Heart left ventricle (tissue), 16 donors: ENCODE measurements around the gene POU1F1. TPM values are rescaled to one million over a fixed set of nuclear protein-coding genes. Genes with fewer than 3 reads are reported as not detected.

ENCODE experiments used
- ATAC-seq, 4 donors: fragments of 200-7000 bp; cut with Tn5 transposase; one replicate each; pipeline ENCODE4 v1.9.1; 2020 to 2022; ENCODE audit warnings: moderate library complexity in 4 of 4, mild to moderate bottlenecking in 3 of 4, moderate number of reproducible peaks in 1 of 4
- DNase-seq, 5 donors: peaks; one replicate each; pipeline ENCODE4 v3.0.0-alpha.2; 2020
- H3K27ac ChIP-seq, 12 donors: fragments of 200-600 bp; sonication (generic) in 4 of 12; one replicate each; pipeline versions ENCODE4 v1.5.0 to v1.8.0; 2016 to 2022; ENCODE audit warnings: mild to moderate bottlenecking in 2 of 12
- H3K27me3 ChIP-seq, 9 donors: fragments of 200-600 bp; sonication (generic) in 2 of 9; one replicate each; pipeline versions ENCODE4 v1.5.1 to v1.8.0; 2016 to 2022; ENCODE audit warnings: mild to moderate bottlenecking in 3 of 9
- H3K36me3 ChIP-seq, 9 donors: fragments of 200-600 bp; sonication (generic) in 2 of 9; one replicate each; pipeline versions ENCODE4 v1.5.0 to v1.8.0; 2018 to 2022; ENCODE audit warnings: mild to moderate bottlenecking in 2 of 9
- H3K4me1 ChIP-seq, 12 donors: fragments of 200-600 bp; sonication (generic) in 4 of 12; one replicate each; pipeline versions ENCODE4 v1.5.0 to v1.8.0; 2016 to 2022; ENCODE audit warnings: mild to moderate bottlenecking in 3 of 12
- H3K4me3 ChIP-seq, 12 donors: fragments of 200-600 bp; sonication (generic) in 4 of 12; one replicate each; pipeline versions ENCODE4 v1.5.0 to v1.8.0; 2017 to 2022; ENCODE audit warnings: mild to moderate bottlenecking in 9 of 12, moderate library complexity in 4 of 12
- H3K9me3 ChIP-seq, 12 donors: fragments of 200-600 bp; sonication (generic) in 4 of 12; one replicate each; pipeline versions ENCODE4 v1.5.0 to v1.8.0; 2016 to 2022; ENCODE audit warnings: mild to moderate bottlenecking in 1 of 12
- CTCF ChIP-seq, 12 donors: fragments of 200-600 bp; sonication (generic) in 4 of 12; IDR thresholded peaks; one replicate each; pipeline versions ENCODE4 v1.5.0 to v1.8.0; 2018 to 2022; ENCODE audit warnings: antibody characterized with exemption in 12 of 12, mild to moderate bottlenecking in 5 of 12
- POLR2A ChIP-seq, 2 donors: fragments of 450-650 bp; IDR thresholded peaks; one replicate each; pipeline ENCODE4 v1.6.1; 2017; ENCODE audit warnings: antibody characterized with exemption in 2 of 2, mild to moderate bottlenecking in 2 of 2, moderate library complexity in 2 of 2
- WGBS, 4 donors: extraction: QIAGEN DNeasy Blood & Tissue Kit in 2 of 4; methylation state at CpG; one replicate each; pipeline versions ENCODE4 v1.1.5 to v1.1.7; 2013 to 2018; 5-methylcytosine and 5-hydroxymethylcytosine counted together
- intact Hi-C, 10 donors: fragments of 100-400 bp; cut with DNase I; formaldehyde crosslinking; loops; one replicate each; pipeline versions ENCODE4 v1.11.1 to v1.14.2; 2022
- polyA plus RNA-seq, 2 donors: library from polyadenylated mRNA; stranded (reverse); fragments of 200-250 nt; gene quantifications; one replicate each; pipeline ENCODE4 v1.2.3, GENCODE V29; 2013
- total RNA-seq, 9 donors: library from RNA; depleted of rRNA in 2 of 9; stranded (reverse); fragments of >200 nt in 2 of 9; fragmentation: NEBNext Ultra II Directional in 3 of 9; extraction: Animal tissue kit (Norgen Biotek cat#: 25700) in 3 of 9; gene quantifications; one replicate each; pipeline versions ENCODE4 v1.1.0 to v1.2.4, GENCODE V29; 2016 to 2023
- donor health status: ischemic (EF 13 %, LVEDD 7.1; RV severe dilation, severe dysfunction).
- donor health status: healthy with polysubstance abuse.
- donor health status: DM: no; HTN: yes; CAD: no.
- donor health status: DM: no; HTN: no; CAD: no.
- donor health status: ischemic (EF 25% LVEDD 6.9; RV normal size, moderate dysfunction).
- donor health status: ischemic (EF 25% LVEDD 5.7; RV mildly dilated, moderate dysfunction).
- donor health status: healthy.
- donor health status: DM: yes; HTN: yes; CAD: no.
- donor health status: ischemic (EF 35%, LVEDD 5.7; RV mildly dilated, moderate dysfunction).
- donor health status: nonischemic (EF 11% LVEDD 7.7; RV severe dilation, severe dysfunction).
- donor health status: DM: yes; HTN: yes; CAD: no.
- donor health status: PGD.
- donor health status: ischemic (EF 29% LVEDD 5.4; RV normal size, mild dysfunction).
- donor health status: nonischemic (EF 23%, LVEDD 6.1; RV moderate dilation, normal function).

Gene POU1F1
- total and polyA plus RNA-seq, 11 donors = not detected

GRCh38 chr3:87317779-87318178 lies 41.4 kb upstream of the POU1F1 start:
- TF ChIP-seq POLR2A (IDR thresholded peaks at IDR 0.05) (no peak), CTCF (IDR thresholded peaks at IDR 0.05) (no peak)
- ATAC-seq = no peak
- H3K27ac ChIP-seq = no peak overlapping the region
- 59 to 84% (median 78%) methylated on average over 4 of the region's 4 CpGs for WGBS, 4 donors
- intact Hi-C loops = no loop called here
- no peak for DNase-seq
- H3K9me3 ChIP-seq = no peaks in the 10 kb centered on the region
- H3K4me1 ChIP-seq = no peaks in the 10 kb centered on the region
- H3K36me3 ChIP-seq = no peaks in the 10 kb centered on the region
- no peak overlapping the region for H3K4me3 ChIP-seq
- no peaks in the 10 kb centered on the region for H3K27me3 ChIP-seq

GRCh38 chr3:87313641-87314040 lies 37.3 kb upstream of the POU1F1 start:
- no peaks in the 10 kb centered on the region for H3K9me3 ChIP-seq
- no peaks in the 10 kb centered on the region for H3K4me1 ChIP-seq
- no peak overlapping the region for H3K27ac ChIP-seq
- DNase-seq (no peak), ATAC-seq (no peak)
- no peaks in the 10 kb centered on the region for H3K27me3 ChIP-seq
- intact Hi-C loops = no loop called here
- H3K36me3 ChIP-seq = no peaks in the 10 kb centered on the region
- TF ChIP-seq CTCF (IDR thresholded peaks at IDR 0.05) = no peak
- TF ChIP-seq POLR2A (IDR thresholded peaks at IDR 0.05) = no peak
- WGBS, 4 donors = 90 to 97% (median 93%) methylated on average over 1 of the region's 1 CpG
- H3K4me3 ChIP-seq = no peak overlapping the region

GRCh38 chr3:87311309-87311708 lies 34.9 kb upstream of the POU1F1 start:
- intact Hi-C loops = no loop called here
- Histone ChIP-seq H3K36me3 (no peaks in the 10 kb centered on the region), H3K4me1 (no peaks in the 10 kb centered on the region), H3K9me3 (no peaks in the 10 kb centered on the region), H3K4me3 (no peak overlapping the region), H3K27ac (no peak overlapping the region), H3K27me3 (no peaks in the 10 kb centered on the region)
- DNase-seq (no peak), ATAC-seq (no peak)
- TF ChIP-seq CTCF (IDR thresholded peaks at IDR 0.05) = no peak
- TF ChIP-seq POLR2A (IDR thresholded peaks at IDR 0.05) = no peak
- WGBS, 4 donors = 78 to 89% (median 83%) methylated on average over 1 of the region's 1 CpG

GRCh38 chr3:87309601-87310000 lies 33.2 kb upstream of the POU1F1 start:
- no peaks in the 10 kb centered on the region for H3K27me3 ChIP-seq
- H3K36me3 ChIP-seq = no peaks in the 10 kb centered on the region
- intact Hi-C loops = no loop called here
- H3K4me3 ChIP-seq = no peak overlapping the region
- TF ChIP-seq POLR2A (IDR thresholded peaks at IDR 0.05) (no peak), CTCF (IDR thresholded peaks at IDR 0.05) (no peak)
- no peak for ATAC-seq
- H3K4me1 ChIP-seq = no peaks in the 10 kb centered on the region
- no peak for DNase-seq
- H3K9me3 ChIP-seq = peaks cover 0 to 4% (median 0%) of the 10 kb centered on the region in 12 donors
- no peak overlapping the region for H3K27ac ChIP-seq
- WGBS, 4 donors = 46 to 91% (median 72%) methylated on average over 3 of the region's 3 CpGs
